ENCODE measurements around the gene ZNF117. TPM values are rescaled to one million over a fixed set of nuclear protein-coding genes. Genes with fewer than 3 reads are reported as not detected.

Gene ZNF117
- total and polyA plus RNA-seq, 2 donors (not counting 3 experiments of a cell fraction or from before 2014, with no cell fraction given): 5.9 to 12.6 TPM

DNA sequence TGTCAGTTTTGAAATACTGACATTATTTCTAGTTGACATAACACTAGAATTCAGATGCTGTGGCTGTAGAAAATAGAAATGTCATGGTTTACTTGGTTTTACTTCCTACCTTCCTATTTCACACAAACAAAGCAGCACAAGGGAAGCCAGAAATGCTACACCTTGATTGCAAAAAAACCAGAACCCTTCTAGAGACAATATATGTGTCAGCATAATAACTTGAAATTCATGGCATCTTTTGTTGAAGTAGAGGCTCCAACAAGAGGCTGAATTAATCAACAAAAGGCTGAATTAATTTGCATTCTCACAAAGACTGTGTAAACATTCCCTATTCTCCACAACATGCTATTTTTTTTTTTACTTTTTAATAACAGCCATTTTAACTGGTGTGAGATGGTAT, 25.2 kb downstream of the ZNF117 start:
- BruUV-seq (replicated peaks): no TSS peak
- H3K4me3 ChIP-seq (replicated peaks in 1 of 3; ENCODE audit: insufficient read depth in 1 of 3, low read depth in 1 of 3, low read length in 3 of 3): no peak overlapping the region
- H3K9ac ChIP-seq (replicated peaks; ENCODE audit: extremely low read depth, insufficient read depth, low read length): no peak overlapping the region
- H3K27ac ChIP-seq (ENCODE audit: insufficient read depth, low read depth, low read length): no peak overlapping the region
- no peaks in the 10 kb centered on the region for H3K9me1 ChIP-seq (replicated peaks; ENCODE audit: control insufficient read depth, extremely low read depth, insufficient read depth, low read length)
- DNase-seq (ENCODE audit: low read depth, low spot score) (no peak), FAIRE-seq (no peak)
- TF ChIP-seq GATA2 (IDR thresholded peaks at IDR 0.05; ENCODE audit: insufficient read depth, insufficient read length, low read depth, low read length) (no peak), JUN (IDR thresholded peaks at IDR 0.05; ENCODE audit: borderline replicate concordance, insufficient read depth, insufficient read length, low read depth) (no peak), MYC (IDR thresholded peaks at IDR 0.05; ENCODE audit: low read depth, low read length) (no peak), FOS (IDR thresholded peaks at IDR 0.05; ENCODE audit: borderline replicate concordance, insufficient read depth, low read length) (no peak), POLR2AphosphoS5 (IDR thresholded peaks at IDR 0.05; ENCODE audit: insufficient read depth, low read depth, low read length) (no peak), POLR2A (IDR thresholded peaks at IDR 0.05; ENCODE audit: low read depth, low read length) (no peak)
- TF ChIP-seq, protein P1, sequence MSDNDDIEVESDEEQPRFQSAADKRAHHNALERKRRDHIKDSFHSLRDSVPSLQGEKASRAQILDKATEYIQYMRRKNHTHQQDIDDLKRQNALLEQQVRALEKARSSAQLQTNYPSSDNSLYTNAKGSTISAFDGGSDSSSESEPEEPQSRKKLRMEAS (IDR thresholded peaks at IDR 0.05; ENCODE audit: insufficient read depth, insufficient read length): no peak
- TF ChIP-seq, protein P2, sequence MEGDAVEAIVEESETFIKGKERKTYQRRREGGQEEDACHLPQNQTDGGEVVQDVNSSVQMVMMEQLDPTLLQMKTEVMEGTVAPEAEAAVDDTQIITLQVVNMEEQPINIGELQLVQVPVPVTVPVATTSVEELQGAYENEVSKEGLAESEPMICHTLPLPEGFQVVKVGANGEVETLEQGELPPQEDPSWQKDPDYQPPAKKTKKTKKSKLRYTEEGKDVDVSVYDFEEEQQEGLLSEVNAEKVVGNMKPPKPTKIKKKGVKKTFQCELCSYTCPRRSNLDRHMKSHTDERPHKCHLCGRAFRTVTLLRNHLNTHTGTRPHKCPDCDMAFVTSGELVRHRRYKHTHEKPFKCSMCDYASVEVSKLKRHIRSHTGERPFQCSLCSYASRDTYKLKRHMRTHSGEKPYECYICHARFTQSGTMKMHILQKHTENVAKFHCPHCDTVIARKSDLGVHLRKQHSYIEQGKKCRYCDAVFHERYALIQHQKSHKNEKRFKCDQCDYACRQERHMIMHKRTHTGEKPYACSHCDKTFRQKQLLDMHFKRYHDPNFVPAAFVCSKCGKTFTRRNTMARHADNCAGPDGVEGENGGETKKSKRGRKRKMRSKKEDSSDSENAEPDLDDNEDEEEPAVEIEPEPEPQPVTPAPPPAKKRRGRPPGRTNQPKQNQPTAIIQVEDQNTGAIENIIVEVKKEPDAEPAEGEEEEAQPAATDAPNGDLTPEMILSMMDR (IDR thresholded peaks at IDR 0.05; ENCODE audit: extremely low read depth in 1 of 2, insufficient read depth in 1 of 2, low read depth in 1 of 2, low read length in 2 of 2): no peak
- no peaks in the 10 kb centered on the region for H3K9me3 ChIP-seq (replicated peaks; ENCODE audit: control insufficient read depth, insufficient read depth, low read length)
- no peaks in the 10 kb centered on the region for H3K27me3 ChIP-seq (ENCODE audit: control insufficient read depth in 2 of 2, insufficient read depth in 2 of 2, low read length in 2 of 2)
- CTCF ChIA-PET: no interaction called here
- dilution Hi-C loops (cut with MboI; ENCODE audit: extremely low pct_ligation_motif_present, low sequenced_read_pairs): no loop called here
- no peaks in the 10 kb centered on the region for H3K79me2 ChIP-seq (ENCODE audit: control insufficient read depth, insufficient read depth, low read length)
- no peaks in the 10 kb centered on the region for H3K4me1 ChIP-seq (ENCODE audit: control insufficient read depth, extremely low read depth, insufficient read depth, low read length)
- intact Hi-C loops (cut with micrococcal nuclease): no loop called here
- no peaks in the 10 kb centered on the region for H4K20me1 ChIP-seq (replicated peaks; ENCODE audit: control insufficient read depth, extremely low read depth, insufficient read depth, low read length)
- POLR2A ChIA-PET: interaction anchor here (0.6 kb wide), 1 partner anchor 311 kb away, joined by 5 read pairs; no protein-coding TSS in a partner anchor
- H2AFZ ChIP-seq (ENCODE audit: low read depth, low read length): no peak overlapping the region
- H3K4me2 ChIP-seq (ENCODE audit: insufficient read depth, low read length): no peak overlapping the region
- no peaks in the 10 kb centered on the region for H3K36me3 ChIP-seq (ENCODE audit: control insufficient read depth in 2 of 2, extremely low read depth in 1 of 2, insufficient read depth in 2 of 2, low read length in 2 of 2)
